Stimulated activated CD8-positive, alpha-beta memory T cell treated with anti-CD3 and anti-CD28 coated beads, Interleukin-7, amount 100 ng/mL, for 1 hour (primary cell): ENCODE data around the gene TANC1.

Source experiments
- DNase-seq, 2 donors: peaks; one replicate each; pipeline ENCODE4 v3.0.0-alpha.2; 2020; ENCODE audit warnings: low read depth in 2 of 2

TANC1 gene

DNA sequence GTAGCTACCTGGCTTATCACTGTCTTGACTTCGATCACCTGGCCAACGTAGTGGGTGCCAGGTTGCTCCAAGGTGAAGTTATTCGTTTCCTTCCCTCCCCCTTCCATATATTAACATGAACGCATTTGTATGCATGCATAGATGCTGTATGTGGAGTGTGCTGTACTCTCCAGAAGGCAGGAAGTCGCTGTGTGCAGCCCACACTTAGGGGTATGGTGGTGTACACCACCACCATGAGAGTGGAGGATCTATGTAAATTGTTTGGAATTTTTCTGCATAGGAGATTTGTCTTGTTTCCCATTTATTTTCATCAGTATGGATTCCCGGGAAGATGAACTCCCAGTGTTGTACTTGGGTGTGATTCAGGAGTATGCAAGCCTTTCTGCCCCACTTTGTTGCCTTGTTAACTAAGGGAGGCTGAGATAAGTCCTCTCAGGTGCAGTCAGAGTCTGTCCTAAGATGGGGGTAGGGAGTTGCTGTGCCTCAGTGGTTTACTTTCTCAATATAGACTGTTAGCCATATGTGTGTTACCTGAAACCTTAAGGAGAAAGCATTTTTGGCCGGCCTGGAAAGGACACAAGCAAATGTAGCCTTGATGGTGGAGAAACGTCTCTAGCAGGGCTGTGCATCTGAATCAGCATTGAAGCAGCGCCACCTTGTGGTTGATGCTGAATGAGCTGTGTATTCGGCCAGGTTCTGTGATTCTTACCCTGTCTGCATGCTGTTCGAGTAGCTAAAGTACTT is 149.8 kb downstream of the TANC1 start:
- peak; percentile 56 to 67 for DNase-seq

DNA sequence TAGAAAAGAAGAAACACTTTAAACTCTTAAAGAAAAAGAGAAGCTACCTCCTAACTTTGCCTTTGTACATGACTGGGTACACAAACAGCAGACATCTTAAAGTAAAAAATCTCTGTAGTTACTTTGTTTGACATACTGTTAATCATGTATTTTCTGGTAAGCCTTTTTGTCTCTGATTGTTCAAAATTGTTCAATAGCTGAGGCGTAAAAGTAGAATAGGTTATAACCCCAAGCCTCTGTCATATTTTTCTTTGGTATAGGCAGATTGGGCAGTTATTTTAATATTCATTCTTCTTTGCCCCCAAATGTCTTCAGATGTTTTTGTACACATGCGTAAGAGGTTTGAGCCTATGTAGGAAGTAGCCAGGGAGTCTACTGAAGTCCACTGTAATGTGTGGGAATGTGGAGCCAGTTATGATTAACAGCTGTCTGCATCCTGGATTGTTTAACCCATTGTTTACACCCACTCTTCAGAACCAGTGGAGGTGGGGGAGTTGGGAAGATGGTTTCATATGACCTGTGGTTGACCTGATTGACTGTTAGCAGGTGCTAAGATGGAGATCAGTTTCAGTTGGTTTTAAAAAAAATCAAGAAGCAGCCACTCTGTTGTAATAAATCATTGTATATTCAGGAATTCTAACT is 150.5 kb downstream of the TANC1 start:
- DNase-seq = no peak

DNA sequence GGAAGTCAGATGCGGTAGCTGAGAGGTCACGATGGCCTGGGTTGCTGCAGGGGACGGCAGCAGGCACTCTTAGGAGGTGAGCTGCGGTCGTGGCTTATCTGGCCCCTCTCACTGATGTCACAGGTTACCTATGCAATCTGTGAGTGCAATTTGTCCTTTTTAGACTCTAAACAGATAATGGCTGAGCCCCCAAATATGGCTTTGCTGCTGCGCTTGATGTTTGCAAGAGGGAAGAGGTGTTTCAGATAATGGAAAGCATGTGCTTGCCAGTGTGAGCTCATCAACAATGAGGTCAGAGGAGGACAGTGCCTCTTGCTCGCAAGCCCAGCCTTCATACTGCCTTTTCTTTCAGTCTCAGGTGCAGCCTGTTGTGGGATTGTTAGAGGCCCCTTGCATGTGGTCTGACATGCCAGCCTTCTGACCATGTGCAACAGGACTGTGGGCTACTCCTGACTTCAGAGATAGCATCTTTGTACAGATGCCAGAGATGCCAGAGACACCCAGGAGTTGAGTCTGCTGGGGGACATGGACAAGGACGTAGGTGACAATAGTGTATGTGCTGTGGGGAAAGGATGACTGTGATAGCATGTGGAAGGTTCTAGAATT is 151.3 kb downstream of the TANC1 start:
- no peak for DNase-seq

DNA sequence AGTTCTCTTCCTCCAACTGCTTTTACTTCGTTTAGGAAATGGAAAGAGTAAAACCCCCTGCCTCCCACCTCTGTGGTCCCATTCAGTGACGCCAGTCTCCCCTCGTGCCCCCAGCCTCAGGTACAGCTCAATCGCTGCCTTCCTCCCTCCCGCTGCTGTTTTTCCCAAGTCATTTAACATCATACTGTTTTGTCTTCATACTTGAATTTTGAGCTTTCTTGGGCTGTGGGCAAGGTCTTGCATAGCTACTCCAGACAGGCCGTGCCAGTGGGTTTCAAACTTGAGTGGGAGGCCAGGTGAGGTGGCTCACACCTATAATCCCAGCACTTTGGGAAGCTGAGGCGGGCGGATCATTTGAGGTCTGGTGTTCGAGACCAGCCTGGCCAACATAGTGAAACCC is 155.3 kb downstream of the TANC1 start:
- no peak for DNase-seq

DNA sequence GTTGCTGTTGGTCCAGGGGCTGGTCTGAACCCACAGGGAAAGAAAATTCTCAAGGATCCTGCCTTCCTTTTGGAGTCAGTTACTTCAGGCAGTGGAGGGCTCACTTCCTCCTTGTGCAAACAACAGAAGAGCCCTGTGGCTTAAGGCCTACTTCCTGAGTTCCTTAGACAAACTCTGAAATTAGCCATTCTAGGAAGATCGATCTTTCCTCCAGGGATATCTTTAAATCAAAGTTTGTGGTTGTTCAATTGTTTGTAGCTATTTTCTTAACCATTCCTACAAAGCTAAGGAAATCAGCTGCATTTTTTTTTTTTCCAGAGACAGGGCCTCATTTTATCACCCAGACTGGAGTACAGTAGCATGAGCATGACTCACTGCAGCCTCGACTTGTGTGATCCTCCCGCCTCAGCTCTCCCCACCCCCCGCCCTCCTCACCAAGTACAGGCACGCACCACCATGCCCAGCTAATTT is 156.0 kb downstream of the TANC1 start:
- no peak for DNase-seq

DNA sequence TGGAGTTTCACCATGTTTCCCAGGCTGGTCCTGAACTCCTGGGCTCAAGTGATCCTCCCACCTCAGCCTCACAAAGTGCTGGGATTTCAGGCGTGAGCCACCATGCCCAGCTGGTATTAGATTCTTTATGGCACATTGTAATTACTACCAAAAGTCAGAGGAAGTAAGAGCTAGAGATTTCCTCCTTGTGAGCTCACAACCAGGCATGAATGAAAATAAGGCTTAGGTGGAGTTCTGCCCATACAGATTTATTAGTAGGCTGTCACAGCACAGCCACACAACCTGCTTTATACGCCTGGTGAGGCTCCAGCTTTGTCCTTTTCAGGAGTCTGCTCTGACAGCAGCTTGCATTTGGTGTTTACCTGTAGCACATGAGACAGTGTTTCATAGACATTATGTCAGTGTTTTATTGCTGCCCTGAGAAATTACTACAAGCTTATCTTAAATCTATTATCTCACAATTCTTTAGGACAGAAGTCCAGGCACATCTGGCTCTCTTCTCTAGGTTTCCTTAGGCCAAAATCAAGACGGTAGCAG is 156.6 kb downstream of the TANC1 start:
- DNase-seq = no peak

DNA sequence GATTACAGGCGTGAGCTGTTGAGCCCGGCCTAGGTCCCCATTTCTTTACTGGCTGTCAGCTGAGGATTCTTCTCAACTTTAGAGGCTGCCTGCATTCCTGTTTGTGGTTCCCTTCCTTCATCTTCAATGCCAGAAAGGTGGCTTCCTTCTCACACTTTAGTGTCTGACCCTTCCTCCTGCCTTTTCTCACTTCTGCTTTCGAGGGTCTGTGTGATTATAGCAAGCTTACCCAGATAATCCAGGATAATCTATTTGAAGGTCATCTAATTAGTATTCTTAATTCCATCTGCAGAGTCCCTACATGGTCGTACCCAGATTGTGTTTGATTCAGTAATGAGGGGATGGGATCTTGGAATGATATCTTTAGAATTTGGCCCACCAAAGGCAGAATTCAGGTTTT is 157.4 kb downstream of the TANC1 start:
- DNase-seq = no peak

DNA sequence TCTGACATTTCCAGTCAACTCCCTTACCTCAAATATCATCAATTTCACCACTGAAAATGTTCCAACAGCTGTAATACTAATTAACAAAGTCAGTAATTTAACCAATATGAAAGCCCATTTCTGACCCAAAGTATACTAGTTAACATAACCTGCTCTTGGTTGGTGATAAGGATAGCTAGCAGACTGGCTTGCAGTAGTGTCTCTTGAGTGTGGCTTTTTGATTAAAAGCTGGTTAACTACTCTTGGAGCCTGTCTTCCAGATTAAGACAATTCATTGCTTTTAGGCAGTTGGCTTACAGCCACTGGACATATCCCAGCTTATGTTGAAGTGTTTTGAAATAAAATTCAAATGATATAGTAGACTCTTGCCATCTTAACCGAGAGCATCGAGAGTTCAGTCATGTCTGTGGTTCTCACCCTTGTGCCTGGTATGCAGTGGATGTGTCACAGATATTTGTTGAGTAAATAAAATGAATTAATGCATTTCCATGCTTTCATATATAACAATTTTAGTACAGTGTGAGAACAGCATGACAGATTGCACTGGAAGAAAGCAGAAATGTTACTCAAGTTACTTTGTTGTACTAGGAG is 158.1 kb downstream of the TANC1 start:
- DNase-seq = no peak

DNA sequence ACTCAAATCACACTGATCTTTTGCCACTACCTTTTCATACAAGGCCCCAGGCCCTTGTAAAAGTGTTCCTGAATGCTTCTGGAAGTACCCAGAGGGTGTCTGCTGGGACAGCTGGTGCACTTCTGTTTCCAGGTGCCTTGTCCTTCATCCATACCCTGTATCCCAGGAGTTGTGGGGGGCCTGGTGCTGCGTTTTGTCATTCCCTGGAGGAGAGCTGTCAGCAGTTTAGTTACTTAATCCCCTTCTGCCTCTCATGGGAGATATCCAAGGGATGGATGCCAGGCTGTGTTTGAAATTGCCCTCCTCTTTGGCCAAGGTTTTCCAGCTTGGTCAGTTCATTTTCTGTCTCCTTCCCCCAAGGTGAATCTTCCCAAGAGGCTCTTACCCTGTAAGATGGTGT is 159.8 kb downstream of the TANC1 start:
- DNase-seq = no peak

DNA sequence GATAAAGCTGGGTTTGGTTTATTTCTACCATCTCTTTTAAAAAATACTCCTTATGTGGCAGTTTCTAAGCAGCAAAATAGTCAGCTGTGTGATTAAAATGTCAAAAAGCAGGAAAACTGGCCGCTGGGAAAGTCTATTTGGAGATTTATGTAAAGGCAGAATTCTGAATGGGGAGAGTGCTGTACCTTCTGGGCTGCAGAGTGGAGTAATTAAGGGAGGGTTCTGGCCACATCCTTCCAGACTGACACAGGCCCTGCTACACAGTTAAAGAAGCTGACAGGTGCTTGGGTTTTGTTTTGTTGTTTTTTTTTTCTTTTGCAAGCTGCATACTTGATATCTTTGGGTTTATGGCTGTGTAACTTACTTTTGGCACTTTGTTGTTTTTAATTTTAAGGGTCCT is 160.8 kb downstream of the TANC1 start:
- DNase-seq = no peak

DNA sequence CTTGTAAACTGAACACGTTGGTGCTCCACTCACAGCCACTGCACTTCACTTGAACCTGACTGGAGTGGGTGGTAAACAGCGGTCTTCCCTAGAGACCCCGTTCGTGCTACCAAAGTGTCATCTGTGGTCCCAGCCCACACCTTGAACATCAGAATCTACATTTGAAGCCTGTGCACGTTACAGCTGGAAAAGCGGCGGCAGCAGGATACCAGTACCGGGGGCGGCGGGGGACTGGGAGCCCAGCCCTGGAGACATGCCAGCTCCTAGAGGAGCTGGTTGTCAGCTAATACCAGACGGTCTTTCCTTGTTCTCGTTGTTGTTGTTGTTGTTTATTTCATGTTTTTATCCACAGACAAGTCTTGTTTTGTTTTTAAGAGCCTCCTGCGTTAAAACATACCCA is 161.4 kb downstream of the TANC1 start:
- no peak for DNase-seq

DNA sequence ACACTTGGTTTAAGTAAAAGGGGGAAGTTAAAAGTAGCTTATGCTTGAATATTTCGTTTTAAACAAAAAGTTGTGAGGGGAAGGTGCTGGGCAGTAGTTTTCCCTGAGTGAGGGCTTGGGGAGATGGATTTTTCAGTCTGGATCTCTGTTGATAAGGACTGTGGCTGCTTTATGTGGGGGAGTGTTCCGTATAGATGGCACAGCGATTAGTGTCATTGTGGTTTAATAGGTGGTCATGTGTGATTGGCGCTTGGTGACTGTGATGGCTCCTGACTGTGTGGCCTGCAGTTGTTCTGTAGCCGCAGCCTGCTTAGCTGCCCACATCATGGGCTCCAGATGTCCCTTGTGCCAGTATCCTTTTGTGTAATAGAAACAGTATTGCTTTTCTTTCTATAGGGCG is 161.9 kb downstream of the TANC1 start:
- no peak for DNase-seq

DNA sequence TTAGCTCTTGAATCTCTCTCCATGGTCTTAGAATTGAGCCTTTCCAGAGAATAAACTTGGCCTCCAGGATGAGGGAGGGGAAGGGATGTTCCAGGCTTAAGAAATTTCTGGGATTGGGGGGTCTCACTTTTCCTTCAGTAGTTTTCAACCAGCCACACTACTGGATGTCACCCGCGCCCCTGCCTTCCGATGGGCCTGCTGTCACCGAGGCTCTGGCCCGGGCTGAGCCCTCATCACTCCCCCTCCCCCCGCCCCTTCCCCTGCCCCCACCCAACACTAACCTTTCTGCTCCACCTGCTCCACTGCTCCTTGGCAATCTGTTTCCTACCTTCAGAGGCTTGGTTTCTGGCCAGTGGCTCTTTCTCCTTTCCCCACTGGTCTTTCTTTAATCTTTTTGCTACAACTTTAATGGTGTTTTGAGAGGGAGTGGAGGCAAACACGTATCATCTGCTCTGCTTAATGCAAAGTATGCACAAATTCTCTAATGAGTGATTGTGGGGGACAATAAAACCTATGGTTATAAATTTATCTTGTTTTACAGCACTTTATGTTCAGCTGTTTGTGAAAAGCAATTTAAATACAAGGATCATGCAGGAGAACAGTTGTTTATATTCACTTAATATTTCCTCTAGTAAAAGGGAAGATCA is 162.9 kb downstream of the TANC1 start:
- no peak for DNase-seq

DNA sequence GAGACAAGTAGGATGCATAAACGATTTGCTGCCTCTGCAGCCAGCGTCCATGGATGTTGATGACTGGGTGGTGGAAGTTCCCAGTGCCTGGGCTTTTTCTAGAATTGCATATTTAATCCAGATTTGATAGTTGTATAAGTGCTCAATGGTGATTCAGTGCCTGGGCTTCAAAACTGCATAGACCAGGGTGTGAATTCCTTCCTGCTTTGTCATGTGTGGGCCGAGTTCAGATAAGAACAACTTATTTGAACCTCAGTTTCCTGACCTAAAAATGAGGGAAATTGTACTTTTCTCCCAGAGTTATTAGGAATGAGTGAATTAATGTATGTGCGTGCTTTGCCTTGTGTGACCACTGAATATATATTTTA is 163.5 kb downstream of the TANC1 start:
- no peak for DNase-seq

DNA sequence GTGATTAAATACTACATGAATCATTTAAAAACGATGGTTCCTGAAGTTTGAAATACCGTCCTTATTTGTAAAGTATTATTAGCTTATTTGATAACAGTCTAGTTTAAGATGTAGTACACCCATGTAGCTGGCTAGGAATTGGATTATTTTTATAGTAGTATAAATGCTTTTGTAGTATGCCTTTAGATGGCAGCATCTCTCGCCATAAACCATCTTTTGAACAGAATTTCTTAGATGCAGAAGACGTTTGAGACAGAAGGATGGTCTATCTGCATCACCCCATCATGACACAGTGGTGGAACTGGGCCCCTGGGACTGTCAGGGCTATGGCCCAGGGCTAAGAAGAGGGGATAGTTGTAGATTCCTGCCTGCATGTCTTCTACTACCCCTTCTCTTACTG is 165.4 kb downstream of the TANC1 start:
- no peak for DNase-seq

DNA sequence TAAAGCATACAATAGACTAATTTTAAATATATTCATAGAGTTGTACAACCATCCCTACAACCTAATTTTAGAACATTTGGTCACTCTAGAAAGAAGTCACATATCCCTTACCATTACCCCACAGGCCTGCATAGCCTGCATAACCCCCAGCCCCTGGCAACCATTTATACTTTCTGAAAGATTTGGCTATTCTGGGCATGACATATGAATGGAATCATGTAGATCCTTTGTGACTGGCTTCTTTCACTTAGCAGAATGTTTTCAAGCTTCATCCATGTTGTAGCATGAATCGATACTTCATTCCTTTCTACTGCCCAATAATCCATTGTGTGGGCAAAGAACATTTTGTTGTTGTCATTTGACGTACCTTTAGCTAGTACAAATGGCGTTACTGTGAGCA is 166.5 kb downstream of the TANC1 start:
- no peak for DNase-seq

DNA sequence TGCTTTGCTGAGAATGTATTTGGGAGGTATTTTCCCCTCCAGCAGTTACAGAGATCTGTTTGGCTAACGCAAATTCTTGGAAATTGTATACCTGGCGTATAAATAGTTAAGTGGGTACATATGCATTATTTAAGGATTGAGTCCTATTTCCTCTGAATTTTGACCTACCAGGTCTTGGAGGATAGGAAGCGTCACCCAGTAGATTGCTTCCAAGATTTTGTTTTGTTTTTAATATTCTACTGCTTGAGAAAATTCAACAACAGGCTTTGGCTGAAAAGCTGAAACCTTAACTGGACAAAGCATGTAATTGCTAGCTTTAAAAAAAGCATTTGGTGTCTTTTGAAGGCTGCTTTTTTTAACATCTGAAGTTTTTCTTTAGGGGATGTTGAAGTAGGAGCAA is 168.0 kb downstream of the TANC1 start:
- DNase-seq = no peak

DNA sequence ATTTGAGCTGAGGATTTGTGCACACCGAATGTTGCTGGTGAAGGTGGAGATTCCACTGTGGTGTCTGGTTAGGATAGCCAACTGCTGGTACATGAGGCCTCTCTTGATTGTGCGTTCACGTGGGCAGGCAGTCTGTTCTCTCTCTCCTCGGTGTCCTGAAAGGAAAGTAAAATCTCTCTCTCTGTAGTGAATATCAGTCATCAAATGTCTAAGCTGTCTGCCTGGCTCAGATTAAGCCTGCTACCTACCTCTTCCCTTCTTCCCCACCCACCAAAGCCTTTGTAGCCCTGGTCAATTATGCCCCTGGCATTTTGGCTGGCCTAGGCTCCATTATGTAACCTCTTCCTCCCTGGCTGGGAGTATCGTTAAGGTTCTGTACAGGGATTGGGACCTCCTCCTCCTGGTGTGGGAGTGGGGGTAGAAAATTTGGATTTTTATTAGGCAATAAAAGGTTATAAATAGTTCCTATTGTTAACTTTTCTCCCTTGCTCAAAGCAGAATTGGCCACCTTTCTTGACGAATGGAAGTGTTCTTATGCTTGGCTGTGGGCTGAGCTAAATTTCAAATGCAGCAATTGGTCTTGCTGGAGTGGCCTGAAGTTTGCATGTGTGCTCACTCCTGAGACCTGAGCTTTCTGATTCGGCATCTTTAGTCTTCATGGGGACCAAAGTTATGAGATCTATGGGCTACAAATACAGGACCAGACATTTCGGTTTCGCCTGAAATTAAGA is 169.2 kb downstream of the TANC1 start:
- DNase-seq = no peak

DNA sequence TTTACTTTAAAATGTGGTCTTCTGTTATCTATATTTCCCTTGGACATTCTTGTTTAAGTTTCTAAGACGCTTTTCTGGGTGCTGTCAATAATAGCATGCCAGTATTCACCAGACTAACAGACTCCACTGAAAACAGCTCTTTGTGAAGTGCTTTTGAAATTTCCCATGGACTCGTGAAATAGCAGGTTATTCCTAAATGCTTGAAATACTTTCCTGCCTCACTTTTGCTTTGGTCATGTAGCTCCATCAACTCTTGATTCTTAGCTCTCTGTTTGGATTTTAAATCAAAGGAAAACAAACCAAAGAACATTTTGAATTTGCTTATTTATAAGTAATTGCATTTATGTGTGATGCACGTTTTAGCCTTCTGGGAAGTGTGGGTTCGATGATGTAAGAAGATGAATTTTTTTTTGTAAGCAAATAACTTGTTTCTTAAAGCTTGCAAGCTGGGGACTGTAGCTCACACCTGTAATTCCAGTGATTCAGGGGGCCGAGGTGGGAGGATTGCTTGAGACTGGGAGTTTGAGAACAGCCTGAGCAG is 170.3 kb downstream of the TANC1 start:
- no peak for DNase-seq

DNA sequence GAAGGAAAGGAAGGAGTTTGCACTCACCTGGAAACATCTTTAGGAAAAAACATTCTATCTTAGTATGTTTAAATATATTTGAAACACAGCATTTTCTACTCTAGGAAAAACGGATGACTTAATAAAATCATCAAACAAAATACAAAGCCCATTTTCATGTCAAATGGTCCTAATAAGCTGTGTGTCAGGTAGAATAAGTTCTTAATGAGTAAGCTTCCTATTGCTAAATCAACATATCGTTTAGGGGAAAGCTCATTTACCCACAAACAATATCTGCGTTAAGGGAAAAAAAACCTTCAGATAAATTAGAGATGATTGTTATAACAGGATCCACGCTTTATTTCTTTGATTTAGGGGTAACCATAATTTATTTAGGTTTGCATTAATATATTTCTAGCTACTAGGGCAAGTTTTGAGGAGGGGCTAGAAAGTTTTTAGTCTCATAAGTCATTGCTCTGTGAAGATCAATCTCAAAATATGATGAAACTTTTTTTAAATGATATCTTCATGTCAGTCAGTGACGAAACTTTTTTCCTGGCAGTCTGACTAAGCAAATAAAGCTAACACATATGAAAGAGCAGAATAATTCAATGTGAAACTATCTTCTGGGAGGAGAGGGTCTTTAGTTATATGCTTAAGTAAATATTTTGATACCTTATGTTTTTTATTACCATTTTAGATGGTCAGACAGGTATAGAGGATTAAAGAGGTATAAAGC is 170.9 kb downstream of the TANC1 start:
- no peak for DNase-seq
